ENCODE measurements around the gene TSC22D4.

GRCh38 chr7:100467638-100468373, 11.2 kb downstream of the TSC22D4 start:
- TF ChIP-seq TAF1 (IDR thresholded peaks at IDR 0.05; ENCODE audit: borderline replicate concordance, insufficient read depth, low read length) (no peak), SIN3A (IDR thresholded peaks at IDR 0.05; ENCODE audit: borderline replicate concordance, insufficient read depth, low read length) (no peak), POLR2AphosphoS5 (IDR thresholded peaks at IDR 0.05; ENCODE audit: low read depth, low read length) (no peak)
